HCT116 (cell line): ENCODE results near the gene F2RL3. TPM values are rescaled to one million over a fixed set of nuclear protein-coding genes. Genes with fewer than 3 reads are reported as not detected.

Experiments
- ATAC-seq: fragments of 200-7000 bp; cut with Tn5 transposase; 2 replicates; pipeline ENCODE4 v1.9.1; 2020; ENCODE audit warnings: mild to moderate bottlenecking, moderate library complexity
- BruUV-seq: library from RNA; stranded (reverse); fragments of 400-500 nt; replicated peaks from 2 replicates; lab custom pipeline; 2021; lab: Mats Ljungman, UMichigan
- CTCF ChIA-PET: fragments of 300-600 bp; sonication (Branson Sonifier 250); formaldehyde crosslinking; loops from one replicate; lab custom pipeline; 2021; ENCODE audit warnings: antibody characterized with exemption; lab: Charles Lee
- POLR2A ChIA-PET: fragments of 300-600, 350-600 bp; sonication (Branson Sonifier 250); formaldehyde crosslinking; loops from one replicate; lab custom pipeline; 2021; ENCODE audit warnings: antibody characterized with exemption; lab: Charles Lee
- RAD21 ChIA-PET, 2 experiments: fragments of 300-600 bp; sonication (Branson Sonifier 250); formaldehyde crosslinking; loops; one replicate each; lab custom pipeline; 2023; ENCODE audit warnings: low total read pairs in 2 of 2; ENCODE audit not compliant: uncharacterized antibody in 2 of 2, unreplicated experiment in 2 of 2, low non-redundant PET in 1 of 2; lab: Charles Lee
- DNase-seq: peaks from one replicate; pipeline ENCODE4 v3.0.0-alpha.2; 2010; ENCODE audit warnings: low read depth, low spot score
- H2AFZ ChIP-seq: fragments of 200-600 bp; shearing (Covaris generic), sonication (generic); 2 replicates; pipeline ENCODE4 v1.6.1; 2017; ENCODE audit warnings: low read depth, mixed run types, mixed read lengths, antibody characterized with exemption, low read length; ENCODE audit not compliant: poor library complexity, severe bottlenecking
- H3K27ac ChIP-seq: 2 replicates; pipeline ENCODE4 v1.5.1; 2012; ENCODE audit warnings: low read depth, low read length
- H3K27me3 ChIP-seq: fragments of 200-600 bp; sonication (generic); 2 replicates; pipeline ENCODE4 v1.6.1; 2016; ENCODE audit warnings: mixed run types, low read length, mixed read lengths; ENCODE audit not compliant: insufficient read depth
- H3K36me3 ChIP-seq, 2 experiments: fragments of 200-500 bp in 1 of 2; fragments of 200-600 bp in 1 of 2; sonication (Bioruptor generic) in 1 of 2; sonication (generic) in 1 of 2; 2 replicates each; pipeline versions ENCODE4 v1.5.1 to v1.6.1; 2014 to 2016; ENCODE audit warnings: low read length in 2 of 2, inconsistent platforms in 1 of 2, mixed read lengths in 1 of 2, mixed run types in 1 of 2; ENCODE audit not compliant: insufficient read depth in 2 of 2, control insufficient read depth in 1 of 2
- H3K4me1 ChIP-seq, 2 experiments: fragments of 200-600 bp in 1 of 2; sonication (generic) in 1 of 2; 2 replicates each; pipeline versions ENCODE4 v1.5.1 to v1.6.1; 2012 to 2017; ENCODE audit warnings: low read length in 2 of 2, inconsistent platforms in 1 of 2, mild to moderate bottlenecking in 1 of 2, mixed read lengths in 1 of 2, mixed run types in 1 of 2, moderate library complexity in 1 of 2; ENCODE audit not compliant: insufficient read depth in 2 of 2, control insufficient read depth in 1 of 2
- H3K4me2 ChIP-seq: fragments of 200-600 bp; sonication (generic); 2 replicates; pipeline ENCODE4 v1.6.1; 2017; ENCODE audit warnings: mixed run types, low read length, mixed read lengths
- H3K4me3 ChIP-seq, 2 experiments: fragments of 200-600 bp in 1 of 2; sonication (generic) in 1 of 2; replicated peaks in 1 of 2; 2 replicates each; pipeline ENCODE4 v1.5.1; 2011 to 2016; ENCODE audit warnings: low read length in 2 of 2, control low read depth in 1 of 2, low read depth in 1 of 2, mild to moderate bottlenecking in 1 of 2, mixed read lengths in 1 of 2, mixed run types in 1 of 2
- H3K79me2 ChIP-seq: fragments of 200-600 bp; sonication (generic); 2 replicates; pipeline ENCODE4 v1.6.1; 2017; ENCODE audit warnings: mild to moderate bottlenecking, mixed run types, low read length, moderate library complexity, mixed read lengths; ENCODE audit not compliant: insufficient read depth
- H3K9ac ChIP-seq: fragments of 200-600 bp; sonication (generic); 2 replicates; pipeline ENCODE4 v1.6.1; 2016; ENCODE audit warnings: low read length, mixed read lengths
- H3K9me2 ChIP-seq: fragments of 200-600 bp; sonication (generic), shearing (Covaris generic); 2 replicates; pipeline ENCODE4 v1.6.1; 2017; ENCODE audit warnings: mixed run types, mild to moderate bottlenecking, moderate library complexity; ENCODE audit not compliant: insufficient read depth
- H3K9me3 ChIP-seq, 2 experiments: fragments of 200-500 bp in 1 of 2; fragments of 200-600 bp in 1 of 2; sonication (Bioruptor generic) in 1 of 2; sonication (generic) in 1 of 2; 2 replicates each; pipeline ENCODE4 v1.6.1; 2014 to 2017; ENCODE audit warnings: low read length in 2 of 2, mixed read lengths in 2 of 2, inconsistent platforms in 1 of 2, low read depth in 1 of 2, mild to moderate bottlenecking in 1 of 2, mixed run types in 1 of 2, moderate library complexity in 1 of 2; ENCODE audit not compliant: control insufficient read depth in 1 of 2, insufficient read depth in 1 of 2
- H4K20me1 ChIP-seq: fragments of 200-600 bp; sonication (generic), shearing (Covaris generic); 2 replicates; pipeline ENCODE4 v1.6.1; 2017; ENCODE audit warnings: mixed run types, mild to moderate bottlenecking, moderate library complexity; ENCODE audit not compliant: insufficient read depth
- CBX3 ChIP-seq: IDR thresholded peaks from 2 replicates; pipeline ENCODE4 v1.6.1; 2012; ENCODE audit warnings: low read depth
- CEBPB ChIP-seq: IDR thresholded peaks from 2 replicates; pipeline ENCODE4 v1.6.1; 2012; ENCODE audit warnings: low read depth
- EGR1 ChIP-seq: IDR thresholded peaks from 2 replicates; pipeline ENCODE4 v1.6.1; 2012; ENCODE audit warnings: low read depth
- ELF1 ChIP-seq: IDR thresholded peaks from 2 replicates; pipeline ENCODE4 v1.6.1; 2012; ENCODE audit warnings: low read depth, borderline replicate concordance
- EZH2 ChIP-seq: fragments of 200-600 bp; sonication (generic); IDR thresholded peaks from 2 replicates; pipeline ENCODE4 v1.6.1; 2017; ENCODE audit warnings: antibody characterized with exemption, mixed run types
- EZH2phosphoT487 ChIP-seq: fragments of 200-600 bp; IDR thresholded peaks from 2 replicates; pipeline ENCODE4 v1.6.1; 2018; ENCODE audit warnings: antibody characterized with exemption, borderline replicate concordance
- JUND ChIP-seq: IDR thresholded peaks from 2 replicates; pipeline ENCODE4 v1.6.1; 2012
- POLR2A ChIP-seq: IDR thresholded peaks from 2 replicates; pipeline ENCODE4 v1.7.0; 2011; ENCODE audit warnings: borderline replicate concordance; ENCODE audit not compliant: insufficient read depth, insufficient read length; ENCODE audit errors: extremely low read depth
- POLR2AphosphoS5 ChIP-seq: IDR thresholded peaks from 2 replicates; pipeline ENCODE4 v1.6.1; 2011; ENCODE audit warnings: mild to moderate bottlenecking, low read depth, low read length, moderate library complexity
- RAD21 ChIP-seq: IDR thresholded peaks from 2 replicates; pipeline ENCODE4 v1.6.1; 2012; ENCODE audit warnings: low read depth, mild to moderate bottlenecking
- SIN3A ChIP-seq: IDR thresholded peaks from 2 replicates; pipeline ENCODE4 v1.6.1; 2012; ENCODE audit warnings: low read depth
- SP1 ChIP-seq: IDR thresholded peaks from 2 replicates; pipeline ENCODE4 v1.6.1; 2012; ENCODE audit warnings: low read depth
- YY1 ChIP-seq: IDR thresholded peaks from 2 replicates; pipeline ENCODE4 v1.6.1; 2011; ENCODE audit warnings: low read length, low read depth, moderate library complexity, mild to moderate bottlenecking; ENCODE audit not compliant: insufficient replicate concordance; ENCODE audit errors: extremely low read depth
- ZFX ChIP-seq: fragments of 450-650 bp; IDR thresholded peaks from 2 replicates; pipeline ENCODE4 v1.6.1; 2017
- intact Hi-C: fragments of 100-400 bp; cut with micrococcal nuclease; formaldehyde crosslinking; loops from 2 replicates; pipeline ENCODE4 v1.10.0; 2022
- total RNA-seq: library from RNA; stranded (reverse); gene quantifications from one replicate; pipeline ENCODE4 v1.2.1, GENCODE V29; 2021; ENCODE audit not compliant: unreplicated experiment
- TF ChIP-seq, protein P1 (sequence below): IDR thresholded peaks from 2 replicates; pipeline ENCODE4 v1.6.1; 2012
- TF ChIP-seq, protein P2 (sequence below): IDR thresholded peaks from 2 replicates; pipeline ENCODE4 v1.6.1; 2011; ENCODE audit warnings: mild to moderate bottlenecking, low read length, moderate library complexity; ENCODE audit not compliant: insufficient replicate concordance; ENCODE audit errors: extremely low read depth
- TF ChIP-seq, protein P3 (sequence below): IDR thresholded peaks from 2 replicates; pipeline ENCODE4 v1.6.1; 2012; ENCODE audit warnings: low read depth

F2RL3 gene
- total RNA-seq, 1 experiment from 2014 or later, result 0.10 TPM

DNA sequence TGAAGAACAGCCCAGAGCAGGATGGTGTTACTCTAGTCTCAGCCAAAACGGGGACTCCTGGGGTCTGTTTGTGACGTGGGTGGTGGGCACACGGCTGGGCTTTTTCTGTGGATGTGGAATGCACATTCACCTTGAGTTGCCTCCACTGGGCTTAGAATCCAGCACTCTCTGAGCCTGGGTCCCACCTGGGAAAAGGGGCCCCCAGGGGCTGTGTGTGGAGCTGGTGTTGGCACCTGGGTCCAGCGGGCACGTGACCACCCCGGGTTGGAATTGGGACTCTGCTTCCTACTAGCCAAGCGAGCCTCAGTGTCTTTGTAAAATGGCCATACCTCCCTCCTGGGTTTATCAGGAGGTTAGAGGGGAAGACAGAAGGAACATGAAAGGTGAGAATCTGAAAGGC lies 29.2 kb upstream of the F2RL3 start:
- BruUV-seq, result no TSS peak
- Histone ChIP-seq H3K4me1 (no peaks in the 10 kb centered on the region), H2AFZ (no peak overlapping the region), H3K27ac (no peak overlapping the region), H3K79me2 (no peaks in the 10 kb centered on the region), H3K9me2 (no peaks in the 10 kb centered on the region), H3K4me2 (no peak overlapping the region), H4K20me1 (no peaks in the 10 kb centered on the region), H3K9me3 (no peaks in the 10 kb centered on the region), H3K9ac (no peak overlapping the region), H3K27me3 (no peaks in the 10 kb centered on the region), H3K4me3 (no peak overlapping the region), H3K36me3 (peaks cover 5 to 7% of the 10 kb centered on the region in 2 experiments)
- POLR2A ChIA-PET, result no interaction called here
- ATAC-seq (no peak), DNase-seq (no peak)
- RAD21 ChIA-PET, result interaction anchor here (0.6 to 0.7 kb wide), 2 partner anchors 67 to 332 kb away, joined by 3 to 4 read pairs; no protein-coding TSS in a partner anchor
- CTCF ChIA-PET, result no interaction called here
- intact Hi-C loops, result no loop called here
- TF ChIP-seq, protein P1, sequence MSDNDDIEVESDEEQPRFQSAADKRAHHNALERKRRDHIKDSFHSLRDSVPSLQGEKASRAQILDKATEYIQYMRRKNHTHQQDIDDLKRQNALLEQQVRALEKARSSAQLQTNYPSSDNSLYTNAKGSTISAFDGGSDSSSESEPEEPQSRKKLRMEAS, result no peak
- TF ChIP-seq EZH2phosphoT487 (no peak), ZFX (no peak), EGR1 (no peak), POLR2AphosphoS5 (no peak), ELF1 (no peak), CBX3 (no peak), POLR2A (no peak), CEBPB (no peak), RAD21 (no peak), YY1 (no peak), SP1 (no peak), JUND (no peak), EZH2 (no peak), SIN3A (no peak)
- TF ChIP-seq, protein P2, sequence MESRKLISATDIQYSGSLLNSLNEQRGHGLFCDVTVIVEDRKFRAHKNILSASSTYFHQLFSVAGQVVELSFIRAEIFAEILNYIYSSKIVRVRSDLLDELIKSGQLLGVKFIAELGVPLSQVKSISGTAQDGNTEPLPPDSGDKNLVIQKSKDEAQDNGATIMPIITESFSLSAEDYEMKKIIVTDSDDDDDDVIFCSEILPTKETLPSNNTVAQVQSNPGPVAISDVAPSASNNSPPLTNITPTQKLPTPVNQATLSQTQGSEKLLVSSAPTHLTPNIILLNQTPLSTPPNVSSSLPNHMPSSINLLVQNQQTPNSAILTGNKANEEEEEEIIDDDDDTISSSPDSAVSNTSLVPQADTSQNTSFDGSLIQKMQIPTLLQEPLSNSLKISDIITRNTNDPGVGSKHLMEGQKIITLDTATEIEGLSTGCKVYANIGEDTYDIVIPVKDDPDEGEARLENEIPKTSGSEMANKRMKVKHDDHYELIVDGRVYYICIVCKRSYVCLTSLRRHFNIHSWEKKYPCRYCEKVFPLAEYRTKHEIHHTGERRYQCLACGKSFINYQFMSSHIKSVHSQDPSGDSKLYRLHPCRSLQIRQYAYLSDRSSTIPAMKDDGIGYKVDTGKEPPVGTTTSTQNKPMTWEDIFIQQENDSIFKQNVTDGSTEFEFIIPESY, result no peak
- TF ChIP-seq, protein P3, sequence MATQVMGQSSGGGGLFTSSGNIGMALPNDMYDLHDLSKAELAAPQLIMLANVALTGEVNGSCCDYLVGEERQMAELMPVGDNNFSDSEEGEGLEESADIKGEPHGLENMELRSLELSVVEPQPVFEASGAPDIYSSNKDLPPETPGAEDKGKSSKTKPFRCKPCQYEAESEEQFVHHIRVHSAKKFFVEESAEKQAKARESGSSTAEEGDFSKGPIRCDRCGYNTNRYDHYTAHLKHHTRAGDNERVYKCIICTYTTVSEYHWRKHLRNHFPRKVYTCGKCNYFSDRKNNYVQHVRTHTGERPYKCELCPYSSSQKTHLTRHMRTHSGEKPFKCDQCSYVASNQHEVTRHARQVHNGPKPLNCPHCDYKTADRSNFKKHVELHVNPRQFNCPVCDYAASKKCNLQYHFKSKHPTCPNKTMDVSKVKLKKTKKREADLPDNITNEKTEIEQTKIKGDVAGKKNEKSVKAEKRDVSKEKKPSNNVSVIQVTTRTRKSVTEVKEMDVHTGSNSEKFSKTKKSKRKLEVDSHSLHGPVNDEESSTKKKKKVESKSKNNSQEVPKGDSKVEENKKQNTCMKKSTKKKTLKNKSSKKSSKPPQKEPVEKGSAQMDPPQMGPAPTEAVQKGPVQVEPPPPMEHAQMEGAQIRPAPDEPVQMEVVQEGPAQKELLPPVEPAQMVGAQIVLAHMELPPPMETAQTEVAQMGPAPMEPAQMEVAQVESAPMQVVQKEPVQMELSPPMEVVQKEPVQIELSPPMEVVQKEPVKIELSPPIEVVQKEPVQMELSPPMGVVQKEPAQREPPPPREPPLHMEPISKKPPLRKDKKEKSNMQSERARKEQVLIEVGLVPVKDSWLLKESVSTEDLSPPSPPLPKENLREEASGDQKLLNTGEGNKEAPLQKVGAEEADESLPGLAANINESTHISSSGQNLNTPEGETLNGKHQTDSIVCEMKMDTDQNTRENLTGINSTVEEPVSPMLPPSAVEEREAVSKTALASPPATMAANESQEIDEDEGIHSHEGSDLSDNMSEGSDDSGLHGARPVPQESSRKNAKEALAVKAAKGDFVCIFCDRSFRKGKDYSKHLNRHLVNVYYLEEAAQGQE, result no peak
- TF ChIP-seq, all 23 proteins: peak for 0
